ENCODE results near the gene ITGA4. TPM values are rescaled to one million over a fixed set of nuclear protein-coding genes. Genes with fewer than 3 reads are reported as not detected.

ITGA4 gene
- total RNA-seq, 1 donor from 2014 or later = 21.4 TPM

DNA sequence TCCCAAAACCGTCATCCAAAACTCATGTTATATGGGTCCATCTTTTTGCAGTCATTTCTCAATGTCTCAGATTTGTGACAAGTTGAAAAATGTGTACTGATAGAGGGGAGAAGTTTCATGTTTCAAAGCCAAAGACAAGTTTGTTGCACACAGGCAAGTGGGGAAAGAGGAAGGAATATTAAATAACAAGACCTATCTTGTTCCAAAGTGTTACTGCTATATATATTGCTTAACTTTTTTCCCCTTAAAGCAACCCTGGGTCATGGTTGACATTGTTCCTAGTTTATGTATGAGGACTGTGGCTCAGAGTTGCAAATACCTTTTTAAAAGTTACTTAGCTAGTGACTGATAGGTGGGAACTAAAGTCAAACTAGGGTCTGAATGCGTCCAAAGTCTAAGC is 1.7 kb downstream of the ITGA4 start:
- DNase-seq (ENCODE audit: low spot score) = no peak

DNA sequence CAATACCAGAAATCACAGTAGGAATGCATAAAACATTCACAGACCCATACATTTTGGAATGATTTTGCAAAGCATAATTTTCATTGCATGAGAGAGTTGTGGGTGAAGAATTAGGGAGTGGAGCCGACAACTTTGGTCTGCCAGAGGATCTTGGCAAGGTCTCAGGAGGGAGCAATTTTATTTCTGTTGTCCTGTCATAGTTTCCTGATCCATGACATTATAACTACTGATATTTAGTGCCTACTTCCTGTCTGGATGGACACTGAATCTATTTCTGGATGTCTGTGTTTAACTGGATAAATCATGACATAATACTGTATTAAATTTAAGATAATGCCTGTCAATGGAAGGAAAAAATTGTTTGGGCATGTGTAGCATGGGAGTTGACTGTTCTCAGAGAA is 2.4 kb downstream of the ITGA4 start:
- peak; percentile 57 for DNase-seq (ENCODE audit: low spot score)

DNA sequence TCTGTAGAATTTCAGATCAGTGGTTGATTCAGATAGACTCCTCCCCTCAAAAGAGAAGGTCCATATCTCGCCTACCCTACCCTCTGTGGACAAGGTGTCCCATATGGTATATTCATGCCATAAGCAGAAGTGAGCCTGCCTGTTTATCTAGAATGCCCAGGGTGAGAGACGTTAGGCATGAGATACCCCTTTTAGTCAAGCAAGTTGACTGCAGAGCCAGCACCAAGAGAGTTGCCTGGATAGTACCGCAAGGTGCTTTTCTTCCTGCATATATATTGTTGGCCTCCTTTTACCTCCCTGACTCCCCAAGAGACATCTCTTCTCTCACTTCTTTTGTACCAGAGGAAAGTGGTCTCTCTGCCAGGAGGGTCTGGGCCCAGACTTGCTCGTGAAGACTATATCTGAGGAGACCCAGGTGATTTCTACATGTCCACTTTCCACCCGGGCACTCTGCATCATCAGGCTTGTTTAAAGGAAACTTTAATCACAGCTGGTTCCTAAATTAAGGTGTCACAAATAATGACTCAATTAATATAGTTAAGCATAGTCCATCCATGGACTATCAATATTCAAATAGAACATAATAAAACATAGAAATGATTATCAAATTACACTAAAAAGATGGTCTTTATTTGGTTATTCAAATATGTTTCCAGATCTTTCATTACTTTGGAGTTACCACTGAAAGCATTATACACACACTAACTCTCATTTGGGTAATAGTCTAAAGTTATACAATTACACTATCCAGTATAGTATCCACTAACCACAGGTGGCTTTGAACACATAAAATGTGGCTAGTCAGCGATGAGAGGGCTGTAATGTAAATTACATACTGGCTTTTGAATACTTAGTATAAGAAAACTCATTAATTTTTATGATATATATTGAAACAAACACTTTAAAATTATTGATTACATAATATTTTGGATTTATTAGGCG is 4.1 kb downstream of the ITGA4 start:
- no peak for DNase-seq (ENCODE audit: low spot score)

DNA sequence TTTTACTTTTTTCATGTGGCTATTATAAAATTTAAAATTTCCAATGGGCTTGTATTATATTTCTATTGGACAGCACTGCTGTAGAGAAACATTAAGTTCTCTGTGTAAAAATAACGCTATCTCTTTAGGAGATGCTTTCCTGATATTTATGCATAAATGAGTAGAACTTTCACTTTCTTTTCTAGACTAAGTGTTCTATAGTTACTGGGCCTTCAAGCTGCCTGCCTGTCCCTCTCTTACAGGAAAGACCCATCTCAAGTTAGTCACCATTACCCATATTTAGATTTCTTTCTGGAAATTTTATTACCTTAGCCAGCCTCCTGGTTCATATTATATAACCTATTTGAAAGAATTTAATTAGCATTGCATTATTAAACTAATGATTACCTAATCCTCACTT is 4.8 kb downstream of the ITGA4 start:
- DNase-seq (ENCODE audit: low spot score) = no peak

DNA sequence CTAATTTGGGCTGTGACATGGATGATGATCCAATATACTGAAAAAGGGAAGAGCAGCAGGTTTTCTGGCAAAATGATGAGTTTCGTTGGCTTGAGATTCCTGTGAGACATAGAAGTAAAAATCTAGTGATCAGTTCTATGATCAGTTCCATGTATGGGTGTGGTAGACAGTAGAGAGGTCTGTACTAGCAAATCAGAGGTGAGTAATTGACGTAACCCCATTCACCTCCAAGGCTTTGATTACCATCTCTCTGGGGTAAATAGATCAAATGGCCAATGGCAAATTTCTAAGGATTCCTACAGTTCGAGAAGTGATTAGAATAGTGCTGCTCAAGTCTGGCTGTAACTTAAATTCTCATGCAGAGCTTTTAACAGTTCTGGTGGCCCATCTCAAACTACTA is 6.4 kb downstream of the ITGA4 start:
- no peak for DNase-seq (ENCODE audit: low spot score)

DNA sequence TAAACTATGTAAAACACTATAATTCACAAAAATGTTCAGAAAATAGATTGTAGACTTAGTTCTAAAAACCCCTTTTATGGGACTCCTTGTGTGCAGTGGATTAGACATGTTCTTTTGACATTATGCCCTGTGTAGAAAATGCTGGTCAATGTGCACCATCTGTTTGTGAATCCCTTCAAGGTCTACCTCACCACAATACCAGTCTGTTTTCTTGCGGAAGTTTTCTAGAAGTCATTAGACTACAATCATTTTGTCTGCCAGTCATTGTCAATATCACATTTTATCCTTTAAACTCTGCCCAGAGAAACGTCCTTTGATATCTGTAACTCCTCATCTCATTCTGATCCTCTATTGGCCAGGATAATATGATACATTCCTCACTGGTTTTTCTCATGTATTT is 7.8 kb downstream of the ITGA4 start:
- peak; percentile 67 for DNase-seq (ENCODE audit: low spot score)

DNA sequence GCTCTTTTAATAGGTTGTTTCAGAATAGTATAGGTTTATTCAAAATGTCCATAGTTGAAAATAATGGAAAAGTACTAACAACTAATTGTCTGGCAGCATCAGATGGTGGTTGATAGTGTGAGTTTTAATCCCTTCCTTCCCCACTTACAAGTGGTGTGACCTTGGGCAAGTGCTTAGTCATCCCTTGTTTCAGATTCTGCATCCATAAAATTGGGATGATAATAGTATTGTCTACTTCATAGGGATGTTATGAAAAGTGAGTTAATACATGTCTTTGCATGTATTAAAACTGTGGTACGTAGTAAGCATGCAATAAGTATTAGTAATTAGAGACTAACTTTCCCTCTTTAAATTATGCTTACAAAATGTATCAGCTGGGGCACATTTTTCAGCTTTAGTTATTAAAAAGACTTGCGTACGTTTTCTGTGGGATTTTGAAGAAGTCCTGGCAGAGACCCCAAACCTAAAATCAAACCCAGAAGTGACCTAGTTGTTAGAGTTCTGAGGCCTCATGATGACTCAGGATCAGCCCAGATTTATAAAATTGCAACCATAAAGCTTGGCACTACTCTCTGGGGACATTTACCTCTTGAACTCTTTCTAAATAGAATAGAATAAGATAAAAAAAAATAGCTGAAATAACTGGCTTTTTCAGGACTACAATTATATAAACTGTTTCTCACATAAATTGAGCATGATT is 8.6 kb downstream of the ITGA4 start:
- peak; percentile 82 for DNase-seq (ENCODE audit: low spot score)

DNA sequence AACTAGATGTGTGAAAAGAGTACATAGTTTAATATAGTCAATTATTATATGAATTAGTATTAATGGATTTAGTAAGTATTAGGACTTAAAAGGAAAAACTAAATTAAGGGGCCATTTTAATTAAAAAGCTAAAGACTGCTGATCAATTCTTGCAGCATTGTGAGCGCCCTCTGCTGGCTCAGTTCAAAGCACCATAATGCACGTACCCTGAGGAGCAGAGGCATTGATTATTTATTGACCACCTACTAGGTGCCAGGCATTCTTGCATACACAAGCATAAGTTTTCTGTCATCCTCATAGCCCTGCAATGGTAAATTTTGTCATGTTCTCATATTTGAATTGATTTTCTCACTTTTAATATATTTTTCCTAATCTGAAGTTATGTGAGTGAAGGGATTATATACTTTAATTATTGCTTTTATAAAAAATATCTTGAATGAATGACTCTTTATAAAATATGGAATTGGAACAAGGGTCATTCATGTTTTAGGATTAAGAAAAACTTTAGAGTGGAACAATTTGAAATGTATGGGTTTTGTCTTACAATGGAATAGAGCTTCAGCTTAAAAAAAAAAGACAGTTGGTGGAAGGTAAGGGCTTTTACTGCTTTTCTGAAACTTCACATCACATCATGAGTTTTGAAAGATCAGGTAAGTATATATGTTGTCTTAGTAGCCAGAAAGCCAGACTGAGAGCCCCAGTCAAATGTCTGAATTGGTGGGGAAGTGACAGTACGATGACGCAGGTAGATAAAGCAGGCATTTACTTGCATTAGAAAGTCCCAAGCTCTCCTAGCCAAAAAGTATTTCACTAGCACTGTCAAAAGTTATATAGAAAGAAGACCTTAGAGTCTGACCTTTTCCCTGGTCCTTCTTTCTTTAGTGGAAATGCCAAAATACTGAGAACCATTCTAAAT is 9.7 kb downstream of the ITGA4 start:
- peak; percentile 37 for DNase-seq (ENCODE audit: low spot score)

DNA sequence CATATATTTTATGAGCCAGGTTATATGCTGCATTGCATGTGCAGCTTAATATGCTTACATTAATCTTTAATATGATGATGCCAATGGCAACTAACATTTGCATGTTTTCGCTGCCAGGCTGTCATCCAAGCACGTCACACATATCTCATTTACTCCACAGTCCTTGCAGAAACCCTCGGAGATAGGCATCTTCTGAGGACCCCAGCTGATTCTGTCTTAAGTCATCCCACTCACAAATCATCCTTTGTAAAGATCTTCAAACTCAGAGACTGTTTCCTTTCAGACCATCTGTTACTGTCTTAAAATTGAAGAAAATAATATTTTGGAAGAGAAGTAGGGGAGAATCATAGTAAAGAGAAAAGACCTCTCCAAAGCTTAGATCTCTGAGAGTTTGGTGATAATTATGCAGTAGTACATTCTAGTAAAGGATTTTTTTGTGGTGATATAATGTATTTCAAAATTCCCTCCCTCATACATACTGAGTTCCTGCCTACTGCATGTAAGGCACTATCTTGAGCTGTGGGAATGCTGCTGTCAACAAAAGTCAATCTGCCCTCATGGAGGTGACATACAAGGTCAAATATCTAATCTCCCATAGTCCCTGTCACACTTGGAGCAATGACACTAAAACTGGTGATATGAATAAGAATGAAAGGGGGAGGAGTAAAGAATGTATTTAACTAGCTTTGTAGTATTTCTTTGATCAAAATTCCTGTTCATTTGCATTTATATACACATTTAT is 11.0 kb downstream of the ITGA4 start:
- DNase-seq (ENCODE audit: low spot score) = no peak

DNA sequence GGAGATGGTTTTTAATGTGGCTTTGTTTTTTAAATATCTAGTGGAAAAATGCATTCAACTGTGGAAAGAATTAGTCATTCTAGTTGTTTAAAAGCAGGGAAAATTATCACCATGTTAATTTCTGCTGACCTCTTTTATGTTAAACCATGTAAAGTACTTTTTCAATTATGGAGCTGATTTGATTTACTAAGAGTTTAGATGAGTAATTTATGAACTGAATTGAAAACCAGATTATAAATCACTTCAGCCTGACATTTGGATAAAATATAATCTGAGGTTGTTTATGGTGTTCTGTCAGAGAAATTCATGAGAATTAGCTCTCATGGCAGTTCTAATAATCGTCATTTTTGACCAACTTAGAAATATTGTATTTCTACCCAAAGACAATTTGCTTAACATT is 11.6 kb downstream of the ITGA4 start:
- DNase-seq (ENCODE audit: low spot score) = no peak

DNA sequence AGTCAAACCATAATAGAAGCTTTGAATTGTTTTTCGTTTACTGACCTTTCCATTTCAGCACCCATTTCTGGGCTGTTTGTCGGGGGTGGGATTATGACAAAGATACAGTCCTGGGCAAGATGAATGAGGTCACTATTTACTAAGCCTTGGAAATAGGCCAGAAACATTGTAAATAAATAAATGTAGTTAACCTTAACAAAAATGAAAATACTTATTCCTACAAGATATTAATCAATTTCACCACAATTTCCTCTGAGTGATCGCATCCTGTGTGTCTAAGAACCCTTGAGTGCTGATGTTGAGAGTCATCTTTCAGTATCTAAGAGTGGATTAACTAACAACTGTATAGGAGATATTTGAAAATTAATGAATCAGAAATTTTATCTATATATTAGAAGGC is 14.0 kb downstream of the ITGA4 start:
- no peak for DNase-seq (ENCODE audit: low spot score)

DNA sequence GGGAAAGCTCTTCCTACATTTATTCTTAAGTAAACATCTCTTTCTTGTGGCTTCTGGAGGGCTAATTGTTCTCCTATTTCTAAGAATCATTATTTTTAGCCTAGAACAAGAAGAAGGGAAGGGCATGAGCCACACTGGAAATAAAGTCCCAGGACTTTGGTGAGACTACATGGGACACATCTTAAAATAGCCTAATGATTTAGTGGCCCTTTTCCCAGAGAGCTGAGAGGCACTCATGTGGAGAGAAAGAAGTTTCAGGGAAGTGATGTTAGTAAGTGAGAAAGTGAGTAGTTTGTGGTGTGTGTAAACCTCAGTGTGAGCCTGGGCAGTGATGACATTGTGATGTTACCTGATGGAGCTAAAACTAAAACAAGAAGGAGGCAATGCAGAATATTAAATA is 14.6 kb downstream of the ITGA4 start:
- DNase-seq (ENCODE audit: low spot score) = no peak

DNA sequence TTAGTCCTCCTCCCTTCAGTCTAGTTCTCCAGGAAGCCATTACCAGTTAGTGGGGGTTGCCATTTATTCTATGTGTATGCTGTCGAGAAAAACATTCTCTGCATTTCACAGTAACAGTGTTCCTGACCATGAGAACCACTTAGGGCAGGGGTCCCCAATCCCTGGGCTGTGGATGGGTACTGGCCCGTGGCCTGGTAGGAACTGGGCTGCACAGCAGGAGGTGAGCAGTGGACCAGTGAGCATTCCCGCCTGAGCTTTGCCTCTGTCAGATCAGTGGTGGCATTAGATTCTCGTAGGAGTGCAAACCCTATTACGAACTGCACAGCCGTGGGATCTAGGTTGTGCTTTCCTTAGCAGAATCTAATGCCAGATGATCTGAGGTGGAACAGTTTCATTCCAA is 15.8 kb downstream of the ITGA4 start:
- DNase-seq (ENCODE audit: low spot score) = no peak

DNA sequence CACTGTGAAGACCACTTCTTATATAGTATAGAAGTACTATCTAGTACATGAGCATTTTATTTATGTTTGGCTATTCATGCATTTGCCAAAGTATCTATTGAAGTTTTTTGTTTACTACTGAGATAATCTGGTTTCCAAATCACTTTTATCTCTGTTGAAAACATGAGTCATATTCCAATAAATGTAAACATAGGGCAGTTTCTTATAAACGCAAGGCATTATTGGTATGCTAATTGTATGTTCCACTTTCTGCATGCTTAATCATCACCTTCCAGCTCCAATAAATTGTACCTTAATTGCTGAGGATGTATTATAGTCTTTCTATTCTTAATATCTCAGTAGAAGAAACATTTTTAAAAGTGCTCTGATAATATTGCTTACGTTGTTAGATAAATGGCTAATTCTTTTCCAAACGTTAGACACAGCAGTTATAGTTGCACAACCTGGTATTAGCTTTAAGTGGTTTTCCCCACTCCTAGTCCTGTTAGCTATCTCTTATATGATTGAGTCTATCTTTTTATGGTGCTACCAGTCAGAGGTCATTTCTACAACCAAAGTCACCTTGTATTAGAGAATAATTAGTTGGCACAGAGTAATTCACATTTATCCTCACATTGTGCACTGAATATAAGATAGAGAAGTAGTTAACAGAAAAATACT is 17.2 kb downstream of the ITGA4 start:
- DNase-seq (ENCODE audit: low spot score) = no peak

DNA sequence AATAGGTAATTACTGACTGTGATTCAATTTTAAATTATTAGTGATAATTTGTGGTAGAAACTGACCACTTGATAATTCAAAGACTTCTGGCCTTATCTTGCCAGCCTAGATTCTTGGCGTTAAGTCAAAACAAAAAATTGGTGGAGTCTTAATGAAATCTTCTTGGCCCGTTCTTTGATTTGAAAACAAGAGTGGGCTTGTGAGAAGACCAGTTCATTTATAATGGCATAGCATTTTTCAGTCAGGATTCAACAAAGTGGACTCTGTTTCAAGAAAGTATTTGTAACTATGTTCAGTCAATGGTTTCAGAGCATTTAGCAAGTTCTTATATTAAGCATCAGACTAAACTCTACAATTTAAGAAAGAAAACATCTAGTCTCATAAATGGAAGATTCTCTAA is 26.0 kb downstream of the ITGA4 start:
- no peak for DNase-seq (ENCODE audit: low spot score)

DNA sequence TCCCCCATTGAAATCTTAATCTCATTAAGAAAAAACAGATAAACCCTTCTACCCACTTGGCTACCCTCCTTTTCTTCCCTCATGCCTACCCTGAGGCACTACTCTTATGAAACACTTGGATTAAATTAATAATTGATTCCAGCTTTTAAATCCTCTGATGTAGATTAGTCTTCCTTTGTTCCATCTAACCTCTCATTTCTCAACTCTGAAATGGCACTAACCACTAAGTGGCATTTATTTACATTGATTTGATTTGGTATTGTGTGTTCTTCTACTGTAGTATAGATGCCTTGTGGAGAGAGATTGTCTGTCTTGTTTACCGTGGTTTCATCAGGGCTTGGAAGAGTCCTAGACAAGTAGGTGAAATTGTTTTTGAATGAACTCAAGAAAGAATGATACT is 26.7 kb downstream of the ITGA4 start:
- DNase-seq (ENCODE audit: low spot score) = no peak

DNA sequence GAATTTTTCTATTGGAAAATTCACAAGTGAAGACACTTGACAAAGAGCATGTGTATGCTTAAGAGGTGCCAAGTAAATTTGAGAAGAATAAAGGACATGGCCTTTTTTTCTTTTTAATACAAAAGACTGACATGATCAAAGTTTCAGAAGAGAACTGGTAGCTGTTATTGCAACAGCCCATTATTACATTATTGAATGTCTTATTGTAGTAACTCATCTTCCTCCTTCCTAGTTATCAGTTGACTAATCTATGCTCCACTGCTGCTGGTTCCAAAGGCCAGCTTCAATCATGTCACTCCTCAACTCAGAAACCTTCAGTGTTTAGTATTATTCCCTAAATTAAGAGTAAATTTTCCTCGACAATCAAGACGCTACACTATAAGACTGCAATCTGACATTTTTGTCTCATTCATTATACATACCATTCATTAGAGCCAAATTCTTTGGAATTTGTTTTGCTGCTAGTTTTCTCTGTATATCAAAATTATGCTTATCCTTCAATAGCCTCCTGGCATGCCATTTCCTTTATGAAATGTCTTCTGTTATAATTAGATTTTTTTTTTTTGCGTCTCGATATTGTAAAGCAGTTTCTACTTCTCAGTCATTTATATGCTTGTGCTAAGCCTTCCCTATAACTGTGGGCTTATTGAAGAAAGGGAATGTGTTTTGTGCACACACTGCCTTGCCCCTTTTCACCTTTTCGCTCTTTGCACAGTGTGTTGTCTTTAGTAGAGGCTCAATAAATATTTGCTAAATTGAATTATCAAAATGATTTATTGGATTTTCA is 27.9 kb downstream of the ITGA4 start:
- DNase-seq (ENCODE audit: low spot score) = no peak

DNA sequence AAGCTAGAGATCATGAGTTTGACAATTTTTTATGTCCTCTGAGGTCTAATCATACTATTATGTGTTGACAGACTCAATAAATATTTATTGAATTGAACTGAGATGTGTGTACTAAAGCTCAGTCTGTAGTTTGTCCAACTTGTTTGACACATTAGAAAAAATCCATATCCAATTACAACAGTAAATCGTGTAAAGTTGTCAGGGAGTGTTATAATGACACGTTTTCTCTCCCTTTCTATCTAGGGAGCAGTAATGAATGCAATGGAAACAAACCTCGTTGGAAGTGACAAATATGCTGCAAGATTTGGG is 28.4 kb downstream of the ITGA4 start:
- no peak for DNase-seq (ENCODE audit: low spot score)

DNA sequence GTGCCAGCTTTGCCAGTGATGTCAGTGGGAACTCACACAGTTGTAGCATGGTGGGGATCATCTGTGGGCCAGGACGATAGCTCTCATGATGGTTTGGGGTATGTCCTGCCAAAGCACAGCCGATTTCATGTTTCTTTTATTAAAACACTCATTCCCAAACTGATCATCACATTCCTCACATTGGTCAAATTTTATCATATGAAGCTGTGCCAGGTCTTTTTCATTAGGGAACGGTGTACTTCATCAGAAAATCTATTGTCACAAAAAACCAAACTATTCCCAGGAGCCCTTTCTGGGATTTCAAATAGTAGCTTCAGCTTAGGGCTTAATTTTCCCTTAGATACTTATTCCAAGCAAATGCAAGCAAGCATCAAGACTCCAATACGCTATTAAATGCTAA is 42.0 kb downstream of the ITGA4 start:
- no peak for DNase-seq (ENCODE audit: low spot score)

DNA sequence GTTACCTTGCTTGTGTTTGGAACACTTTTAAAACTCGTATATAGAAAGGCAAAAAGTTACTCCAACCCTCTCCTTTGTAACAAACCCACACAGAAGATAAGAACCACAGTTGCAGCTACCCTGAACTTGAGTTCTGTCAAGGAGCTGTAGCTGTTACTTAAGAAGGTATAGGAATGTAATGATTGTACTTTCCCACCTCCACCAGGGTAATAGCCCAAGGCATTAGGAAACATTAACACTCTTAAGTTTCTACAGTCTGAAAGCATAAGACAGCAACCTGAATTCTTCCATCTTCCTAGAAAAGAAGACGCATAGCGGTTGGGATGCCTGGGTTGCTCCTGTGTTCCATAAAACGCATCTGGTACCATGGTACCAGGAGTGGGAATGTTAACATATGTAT is 43.0 kb downstream of the ITGA4 start:
- no peak for DNase-seq (ENCODE audit: low spot score)
